Ishikawa (cell line): ENCODE data around the gene ZFP1.
A peak's percentile ranks its signal among the peaks of the same experiment; 100 is the strongest.

Experiments
- CEBPB ChIP-seq: IDR thresholded peaks from 2 replicates; pipeline ENCODE4 v1.6.1; 2012
- CREB1 ChIP-seq: IDR thresholded peaks from 2 replicates; pipeline ENCODE4 v1.6.1; 2012; ENCODE audit warnings: low read depth
- EGR1 ChIP-seq: IDR thresholded peaks from 2 replicates; pipeline ENCODE4 v1.6.1; 2012
- EP300 ChIP-seq: IDR thresholded peaks from 2 replicates; pipeline ENCODE4 v1.6.1; 2012; ENCODE audit warnings: borderline replicate concordance
- FOXM1 ChIP-seq: IDR thresholded peaks from 2 replicates; pipeline ENCODE4 v1.6.1; 2012; ENCODE audit warnings: low read depth, borderline replicate concordance
- MAX ChIP-seq: IDR thresholded peaks from 2 replicates; pipeline ENCODE4 v1.6.1; 2012
- NFIC ChIP-seq: IDR thresholded peaks from 2 replicates; pipeline ENCODE4 v1.6.1; 2012
- RAD21 ChIP-seq: IDR thresholded peaks from 2 replicates; pipeline ENCODE4 v1.6.1; 2012; ENCODE audit warnings: low read depth
- REST ChIP-seq: IDR thresholded peaks from 2 replicates; pipeline ENCODE4 v1.6.1; 2012; ENCODE audit warnings: low read depth, mild to moderate bottlenecking
- TAF1 ChIP-seq: IDR thresholded peaks from 2 replicates; pipeline ENCODE4 v1.6.1; 2012; ENCODE audit warnings: low read depth, mild to moderate bottlenecking
- TCF12 ChIP-seq: IDR thresholded peaks from 2 replicates; pipeline ENCODE4 v1.6.1; 2012; ENCODE audit warnings: low read depth
- TEAD4 ChIP-seq: IDR thresholded peaks from 2 replicates; pipeline ENCODE4 v1.6.1; 2012
- USF1 ChIP-seq: IDR thresholded peaks from 2 replicates; pipeline ENCODE4 v1.6.1; 2012
- YY1 ChIP-seq: IDR thresholded peaks from 2 replicates; pipeline ENCODE4 v1.6.1; 2012; ENCODE audit warnings: low read depth
- ZBTB7A ChIP-seq: IDR thresholded peaks from 2 replicates; pipeline ENCODE4 v1.6.1; 2012; ENCODE audit warnings: low read depth

ZFP1 gene

GRCh38 chr16:75113541-75114121 is 34.7 kb upstream of the ZFP1 start:
- TF ChIP-seq TAF1 (no peak), REST (no peak), CEBPB (no peak), EGR1 (no peak), MAX (no peak), ZBTB7A (no peak), FOXM1 (no peak), NFIC (no peak), TCF12 (no peak), YY1 (no peak), TEAD4 (no peak), USF1 (no peak), EP300 (no peak), RAD21 (no peak), CREB1 (no peak)

GRCh38 chr16:75114179-75114945 is 34.0 kb upstream of the ZFP1 start:
- TF ChIP-seq CEBPB: no peak
- no peak for TF ChIP-seq MAX
- TF ChIP-seq TCF12: no peak
- no peak for TF ChIP-seq ZBTB7A

GRCh38 chr16:75114946-75115825 is 33.1 kb upstream of the ZFP1 start:
- TF ChIP-seq EP300: no peak
- TF ChIP-seq REST: no peak
- no peak for TF ChIP-seq NFIC
- no peak for TF ChIP-seq TAF1
- TF ChIP-seq CREB1: no peak
- TF ChIP-seq EGR1: no peak
- no peak for TF ChIP-seq CEBPB
- no peak for TF ChIP-seq RAD21
- TF ChIP-seq ZBTB7A: no peak
- no peak for TF ChIP-seq FOXM1
- no peak for TF ChIP-seq MAX
- no peak for TF ChIP-seq TEAD4
- no peak for TF ChIP-seq USF1
- no peak for TF ChIP-seq TCF12
- no peak for TF ChIP-seq YY1

- TF ChIP-seq MAX (peak; percentile 56), TAF1 (peak; percentile 27; the same call in 1 of the 2 replicates), YY1 (0 out of 2 replicates have a peak, but pooled peaks have one; percentile 23), CEBPB (no peak)
Observed at GRCh38 chr16:75116081-75116910, 32.0 kb upstream of the ZFP1 start, which contains the start of gene LDHD. LDHD (minus strand) TSS chr16:75116780; CDS start chr16:75116720, 60 bp downstream.
